Prostate gland (tissue), 2 donors: ENCODE measurements around the gene LRCH2. TPM values are rescaled to one million over a fixed set of nuclear protein-coding genes. Genes with fewer than 3 reads are reported as not detected.
"Not testable (repeated sequence)": the region's sequence is repeated elsewhere in the genome, so short reads cannot be mapped to it uniquely, and the experiment has no call there.

Source experiments
- DNase-seq: peaks from one replicate; pipeline ENCODE4 v3.0.0-alpha.2; 2019; ENCODE audit warnings: low spot score
- H3K27ac ChIP-seq, 2 donors: fragments of 200-600 bp; sonication (generic); 2 replicates each; pipeline ENCODE4 v1.5.1; 2017 to 2019
- H3K27me3 ChIP-seq: fragments of 200-600 bp; sonication (generic); replicated peaks from 2 replicates; pipeline ENCODE4 v1.5.1; 2019; ENCODE audit not compliant: insufficient read depth
- H3K36me3 ChIP-seq, 2 donors: fragments of 200-600 bp; sonication (generic); 1 replicate in 1 of 2; 2 replicates in 1 of 2; pipeline versions ENCODE4 v1.5.1 to v1.8.1; 2017 to 2019
- H3K4me1 ChIP-seq: fragments of 200-600 bp; sonication (generic); replicated peaks from 2 replicates; pipeline ENCODE4 v1.5.1; 2019
- H3K4me3 ChIP-seq, 2 donors: fragments of 200-600 bp; sonication (generic); 2 replicates each; pipeline ENCODE4 v1.5.1; 2017 to 2019
- H3K9me3 ChIP-seq: fragments of 200-600 bp; sonication (generic); 2 replicates; pipeline ENCODE4 v1.5.1; 2017
- POLR2A ChIP-seq: fragments of 450-650 bp; IDR thresholded peaks from one replicate; pipeline ENCODE4 v1.6.1; 2016; ENCODE audit warnings: antibody characterized with exemption, mild to moderate bottlenecking
- POLR2AphosphoS5 ChIP-seq: sonication (generic); formaldehyde crosslinking; IDR thresholded peaks from one replicate; pipeline ENCODE4 v1.6.1; 2017; ENCODE audit warnings: antibody characterized with exemption
- WGBS: methylation state at CpG from one replicate; pipeline ENCODE4 v1.1.5; 2018; 5-methylcytosine and 5-hydroxymethylcytosine counted together
- intact Hi-C: fragments of 100-400 bp; cut with DNase I; formaldehyde crosslinking; loops from one replicate; pipeline ENCODE4 v1.14.2; 2022
- total RNA-seq, 2 donors: library from RNA; depleted of rRNA; stranded (reverse); fragments of >200 nt; gene quantifications; one replicate each; pipeline ENCODE4 v1.1.0, GENCODE V29; 2016
- TF ChIP-seq, protein P1 (sequence below), 4 experiments: fragments of 200-600 bp in 2 of 4; fragments of 450-650 bp in 2 of 4; sonication (generic) in 2 of 4; IDR thresholded peaks; 1 replicate in 3 of 4; 2 replicates in 1 of 4; pipeline ENCODE4 v1.5.1; 2016 to 2019; ENCODE audit warnings: antibody characterized with exemption in 4 of 4, mild to moderate bottlenecking in 2 of 4, moderate library complexity in 2 of 4

LRCH2 gene
- total RNA-seq, 2 donors from 2014 or later: 5.6 to 7.0 TPM

- TF ChIP-seq POLR2A (no peak), POLR2AphosphoS5 (no peak)
- TF ChIP-seq, protein P1, sequence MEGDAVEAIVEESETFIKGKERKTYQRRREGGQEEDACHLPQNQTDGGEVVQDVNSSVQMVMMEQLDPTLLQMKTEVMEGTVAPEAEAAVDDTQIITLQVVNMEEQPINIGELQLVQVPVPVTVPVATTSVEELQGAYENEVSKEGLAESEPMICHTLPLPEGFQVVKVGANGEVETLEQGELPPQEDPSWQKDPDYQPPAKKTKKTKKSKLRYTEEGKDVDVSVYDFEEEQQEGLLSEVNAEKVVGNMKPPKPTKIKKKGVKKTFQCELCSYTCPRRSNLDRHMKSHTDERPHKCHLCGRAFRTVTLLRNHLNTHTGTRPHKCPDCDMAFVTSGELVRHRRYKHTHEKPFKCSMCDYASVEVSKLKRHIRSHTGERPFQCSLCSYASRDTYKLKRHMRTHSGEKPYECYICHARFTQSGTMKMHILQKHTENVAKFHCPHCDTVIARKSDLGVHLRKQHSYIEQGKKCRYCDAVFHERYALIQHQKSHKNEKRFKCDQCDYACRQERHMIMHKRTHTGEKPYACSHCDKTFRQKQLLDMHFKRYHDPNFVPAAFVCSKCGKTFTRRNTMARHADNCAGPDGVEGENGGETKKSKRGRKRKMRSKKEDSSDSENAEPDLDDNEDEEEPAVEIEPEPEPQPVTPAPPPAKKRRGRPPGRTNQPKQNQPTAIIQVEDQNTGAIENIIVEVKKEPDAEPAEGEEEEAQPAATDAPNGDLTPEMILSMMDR (IDR thresholded peaks at IDR 0.05): no peak
- Histone ChIP-seq H3K27ac (no peak overlapping the region), H3K4me3 (no peak overlapping the region), H3K9me3 (no peaks in the 10 kb centered on the region), H3K36me3 (no peaks in the 10 kb centered on the region), H3K27me3 (no peaks in the 10 kb centered on the region), H3K4me1 (no peaks in the 10 kb centered on the region)
- no peak for DNase-seq
- intact Hi-C loops: no loop called here
- 87% methylated on average over 1 of the region's 1 CpG for WGBS
Measured at GRCh38 chrX:115214151-115214550, 19.7 kb downstream of the LRCH2 start.

DNA sequence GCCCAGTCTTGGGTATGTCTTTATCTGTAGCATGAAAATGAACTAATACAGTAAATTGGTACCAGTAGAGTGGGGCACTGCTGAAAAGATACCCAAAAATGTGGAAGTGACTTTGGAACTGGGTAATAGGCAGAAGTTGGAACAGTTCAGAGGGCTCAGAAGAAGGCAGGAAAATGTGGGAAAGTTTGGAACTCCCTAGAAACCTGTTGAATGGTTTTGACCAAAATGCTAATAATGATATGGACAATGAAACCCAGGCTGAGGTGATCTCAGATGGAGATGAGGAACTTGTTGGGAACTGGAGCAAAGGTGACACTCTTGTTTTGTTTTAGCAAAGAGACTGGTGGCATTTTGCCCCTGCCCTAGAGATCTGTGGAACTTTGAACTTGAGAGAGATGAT lies 24.3 kb downstream of the LRCH2 start:
- H3K4me1 ChIP-seq, H3K4me3 ChIP-seq, DNase-seq, H3K9me3 ChIP-seq, H3K27me3 ChIP-seq, H3K36me3 ChIP-seq, intact Hi-C loops, H3K27ac ChIP-seq: not testable (repeated sequence)

DNA sequence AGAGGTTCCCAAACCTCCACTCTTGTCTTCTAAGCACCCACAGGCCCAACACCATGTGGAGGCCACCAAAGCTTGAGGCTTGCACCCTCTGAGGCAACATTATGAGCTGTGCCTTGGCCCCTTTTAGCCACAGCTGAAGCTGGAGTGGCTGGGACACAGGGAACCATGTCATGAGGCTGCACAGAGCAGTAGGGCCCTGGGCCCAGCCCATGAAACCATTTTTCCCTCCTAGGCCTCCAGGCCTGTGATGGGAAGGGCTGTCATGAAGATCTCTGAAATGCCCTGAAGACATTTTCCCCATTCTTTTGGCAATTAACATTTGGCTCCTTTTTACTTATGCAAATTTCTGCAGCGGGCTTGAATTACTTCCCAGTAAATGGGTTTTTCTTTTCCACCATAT lies 29.9 kb downstream of the LRCH2 start:
- H3K27me3 ChIP-seq: no peaks in the 10 kb centered on the region
- H3K4me1 ChIP-seq: no peaks in the 10 kb centered on the region
- H3K36me3 ChIP-seq: no peaks in the 10 kb centered on the region
- intact Hi-C loops: no loop called here
- H3K27ac ChIP-seq: no peak overlapping the region
- WGBS: 100% methylated on average over 1 of the region's 1 CpG
- no peaks in the 10 kb centered on the region for H3K9me3 ChIP-seq
- no peak for DNase-seq
- TF ChIP-seq, protein P1 (IDR thresholded peaks at IDR 0.05): no peak
- TF ChIP-seq POLR2AphosphoS5: no peak
- no peak for TF ChIP-seq POLR2A
- no peak overlapping the region for H3K4me3 ChIP-seq

DNA sequence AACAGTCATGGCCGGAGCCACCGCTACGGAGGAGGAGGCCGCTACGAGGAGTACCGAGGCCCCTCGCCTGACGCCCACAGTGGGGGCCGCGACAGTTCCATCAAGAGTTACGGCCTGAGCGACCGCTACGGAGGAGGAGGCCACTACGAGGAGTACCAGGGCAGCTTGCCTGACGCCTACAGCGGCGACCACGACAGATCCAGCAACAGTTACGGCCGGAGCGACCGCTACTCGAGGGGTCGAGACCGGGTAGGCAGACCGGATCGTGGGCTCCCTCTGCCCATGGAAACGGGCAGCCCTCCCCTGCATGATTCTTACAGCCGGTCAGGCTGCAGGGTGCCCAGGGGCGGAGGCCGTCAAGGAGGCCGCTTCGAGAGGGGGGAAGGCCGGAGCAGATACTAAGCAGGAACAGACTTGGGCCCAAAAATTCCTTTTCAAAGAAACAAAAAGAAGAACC lies 41.6 kb downstream of the LRCH2 start:
- H3K9me3 ChIP-seq: no peaks in the 10 kb centered on the region
- TF ChIP-seq POLR2AphosphoS5: no peak
- TF ChIP-seq, protein P1 (IDR thresholded peaks at IDR 0.05): no peak
- TF ChIP-seq POLR2A: no peak
- no peak overlapping the region for H3K27ac ChIP-seq
- no peaks in the 10 kb centered on the region for H3K4me1 ChIP-seq
- 95% methylated on average over 17 of the region's 35 CpGs for WGBS
- H3K27me3 ChIP-seq: no peaks in the 10 kb centered on the region
- no peak overlapping the region for H3K4me3 ChIP-seq
- no peaks in the 10 kb centered on the region for H3K36me3 ChIP-seq
- intact Hi-C loops: no loop called here
- no peak for DNase-seq

GRCh38 chrX:115191490-115192243 lies 42.2 kb downstream of the LRCH2 start:
- Histone ChIP-seq H3K4me1 (no peaks in the 10 kb centered on the region), H3K36me3 (no peaks in the 10 kb centered on the region), H3K27ac (no peak overlapping the region), H3K27me3 (no peaks in the 10 kb centered on the region), H3K4me3 (no peak overlapping the region), H3K9me3 (no peaks in the 10 kb centered on the region)
- TF ChIP-seq, protein P1 (IDR thresholded peaks at IDR 0.05): no peak
- TF ChIP-seq POLR2AphosphoS5 (no peak), POLR2A (no peak)
- DNase-seq: no peak
- intact Hi-C loops: no loop called here
- 89% methylated on average over 19 of the region's 64 CpGs for WGBS
